ENCODE results near the gene RRP1B.

DNA sequence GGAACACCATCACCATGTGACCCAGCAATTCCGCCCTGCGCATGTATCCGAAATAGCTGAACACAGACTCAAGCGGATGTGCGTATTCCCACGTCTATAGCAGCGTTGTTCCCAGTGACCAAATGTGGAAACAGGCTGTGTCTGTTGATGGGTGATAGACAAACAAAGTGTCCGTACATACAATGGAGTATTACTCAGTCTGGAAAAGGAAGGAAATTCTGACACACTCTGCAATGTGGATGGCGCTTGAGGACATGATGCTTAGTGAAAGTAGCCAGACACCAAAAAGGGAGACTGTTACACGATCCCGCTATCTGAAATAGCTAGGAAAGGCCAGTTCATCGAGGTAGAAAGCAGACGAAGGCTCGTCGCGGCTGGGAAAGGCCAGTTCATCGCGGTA lies 85.4 kb downstream of the RRP1B start:
- TF ChIP-seq CTCF (IDR thresholded peaks at IDR 0.05) (no peak), POLR2A (IDR thresholded peaks at IDR 0.05; ENCODE audit: low read length) (no peak), RCOR1 (IDR thresholded peaks at IDR 0.05; ENCODE audit: low read depth, low read length) (no peak), MYC (IDR thresholded peaks at IDR 0.05; ENCODE audit: borderline replicate concordance, low read length) (no peak), KDM5A (IDR thresholded peaks at IDR 0.05) (no peak)
